ENCODE measurements around the gene CCSER1. TPM values are rescaled to one million over a fixed set of nuclear protein-coding genes. Genes with fewer than 3 reads are reported as not detected.

The CCSER1 gene
- total RNA-seq, 1 donor from 2014 or later: 18.1 TPM

DNA sequence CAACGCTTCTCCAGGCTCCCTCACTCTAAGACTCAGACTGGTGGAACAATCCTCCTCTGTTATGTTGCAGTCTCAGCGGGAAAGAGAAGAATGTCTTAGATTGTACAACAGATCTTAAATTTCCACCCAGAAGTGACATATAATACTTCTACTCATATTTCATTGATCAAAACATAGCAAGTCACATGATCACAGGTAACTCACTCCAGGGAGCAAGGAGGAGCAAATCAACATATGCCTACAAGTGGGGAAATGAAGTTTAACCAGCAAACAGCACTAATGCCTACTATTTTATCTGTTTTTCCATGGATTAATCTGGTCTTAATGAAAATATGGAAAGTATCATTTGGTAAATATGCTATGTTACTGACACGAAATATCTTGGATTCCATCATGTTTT is 819.8 kb downstream of the CCSER1 start:
- no peak for DNase-seq (ENCODE audit: extremely low spot score, unreplicated experiment)
- Mint-ChIP-seq H3K36me3 (no peaks in the 10 kb centered on the region), H3K9me3 (peaks cover 4% of the 10 kb centered on the region), H3K4me3 (no peak overlapping the region), H3K27ac (no peak overlapping the region), H3K4me1 (ENCODE audit: unreplicated experiment) (peaks cover 13% of the 10 kb centered on the region), H3K27me3 (no peaks in the 10 kb centered on the region)
- TF ChIP-seq, protein P1, sequence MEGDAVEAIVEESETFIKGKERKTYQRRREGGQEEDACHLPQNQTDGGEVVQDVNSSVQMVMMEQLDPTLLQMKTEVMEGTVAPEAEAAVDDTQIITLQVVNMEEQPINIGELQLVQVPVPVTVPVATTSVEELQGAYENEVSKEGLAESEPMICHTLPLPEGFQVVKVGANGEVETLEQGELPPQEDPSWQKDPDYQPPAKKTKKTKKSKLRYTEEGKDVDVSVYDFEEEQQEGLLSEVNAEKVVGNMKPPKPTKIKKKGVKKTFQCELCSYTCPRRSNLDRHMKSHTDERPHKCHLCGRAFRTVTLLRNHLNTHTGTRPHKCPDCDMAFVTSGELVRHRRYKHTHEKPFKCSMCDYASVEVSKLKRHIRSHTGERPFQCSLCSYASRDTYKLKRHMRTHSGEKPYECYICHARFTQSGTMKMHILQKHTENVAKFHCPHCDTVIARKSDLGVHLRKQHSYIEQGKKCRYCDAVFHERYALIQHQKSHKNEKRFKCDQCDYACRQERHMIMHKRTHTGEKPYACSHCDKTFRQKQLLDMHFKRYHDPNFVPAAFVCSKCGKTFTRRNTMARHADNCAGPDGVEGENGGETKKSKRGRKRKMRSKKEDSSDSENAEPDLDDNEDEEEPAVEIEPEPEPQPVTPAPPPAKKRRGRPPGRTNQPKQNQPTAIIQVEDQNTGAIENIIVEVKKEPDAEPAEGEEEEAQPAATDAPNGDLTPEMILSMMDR (conservative IDR thresholded peaks at IDR 0.05): no peak

DNA sequence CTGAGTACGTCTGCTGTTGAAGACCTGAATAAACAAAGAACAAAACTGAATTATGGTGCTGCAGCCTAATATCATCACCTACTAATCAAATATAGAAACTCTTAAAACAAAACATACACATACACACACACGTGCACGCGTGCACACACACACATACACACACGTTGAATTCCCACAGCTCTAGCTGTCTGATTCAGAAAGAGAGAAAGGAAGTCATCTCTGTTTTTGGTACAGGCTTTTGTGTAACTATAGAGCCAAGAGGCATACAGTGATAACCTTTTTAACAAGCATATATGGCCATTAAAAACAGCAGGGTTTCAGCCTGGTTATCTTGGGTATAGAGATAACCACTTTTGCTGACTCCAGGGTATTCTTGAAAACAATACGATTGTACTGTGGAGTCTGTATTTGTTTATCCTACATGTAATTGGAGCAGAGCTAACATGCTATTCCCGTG is 823.2 kb downstream of the CCSER1 start:
- no peak overlapping the region for H3K4me3 Mint-ChIP-seq

DNA sequence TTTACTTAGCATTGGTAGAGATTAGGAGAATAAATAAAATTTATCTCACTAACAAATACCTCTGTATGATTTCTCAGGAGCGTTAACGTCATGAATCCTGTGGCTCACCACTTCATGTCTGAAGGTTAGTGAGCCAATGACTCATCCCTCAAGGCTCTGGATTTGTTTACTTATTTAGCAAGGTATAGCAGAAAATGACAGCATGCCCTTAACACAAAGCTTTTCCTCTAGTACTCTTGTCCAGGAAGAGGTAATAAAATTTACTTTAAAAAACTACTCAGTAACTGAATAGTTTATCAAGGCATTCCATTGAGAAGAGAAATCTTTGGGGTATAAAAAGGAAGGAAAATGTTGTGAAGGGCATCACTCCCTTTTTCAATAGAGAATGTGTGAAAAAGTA is 823.8 kb downstream of the CCSER1 start:
- no peaks in the 10 kb centered on the region for H3K9me3 Mint-ChIP-seq
- no peaks in the 10 kb centered on the region for H3K27me3 Mint-ChIP-seq
- no peak overlapping the region for H3K4me3 Mint-ChIP-seq
- no peaks in the 10 kb centered on the region for H3K36me3 Mint-ChIP-seq
- H3K27ac Mint-ChIP-seq: no peak overlapping the region
- H3K4me1 Mint-ChIP-seq (ENCODE audit: unreplicated experiment): peaks cover 13% of the 10 kb centered on the region
- DNase-seq (ENCODE audit: extremely low spot score, unreplicated experiment): no peak
- TF ChIP-seq, protein P1 (conservative IDR thresholded peaks at IDR 0.05): no peak

More for the DNA sequence above, 823.2 kb downstream of the CCSER1 start:
- TF ChIP-seq, protein P1 (conservative IDR thresholded peaks at IDR 0.05): no peak
- no peak for DNase-seq (ENCODE audit: extremely low spot score, unreplicated experiment)
- Mint-ChIP-seq H3K4me1 (ENCODE audit: unreplicated experiment) (peaks cover 13% of the 10 kb centered on the region), H3K9me3 (no peaks in the 10 kb centered on the region), H3K27ac (no peak overlapping the region), H3K27me3 (no peaks in the 10 kb centered on the region), H3K36me3 (no peaks in the 10 kb centered on the region)

DNA sequence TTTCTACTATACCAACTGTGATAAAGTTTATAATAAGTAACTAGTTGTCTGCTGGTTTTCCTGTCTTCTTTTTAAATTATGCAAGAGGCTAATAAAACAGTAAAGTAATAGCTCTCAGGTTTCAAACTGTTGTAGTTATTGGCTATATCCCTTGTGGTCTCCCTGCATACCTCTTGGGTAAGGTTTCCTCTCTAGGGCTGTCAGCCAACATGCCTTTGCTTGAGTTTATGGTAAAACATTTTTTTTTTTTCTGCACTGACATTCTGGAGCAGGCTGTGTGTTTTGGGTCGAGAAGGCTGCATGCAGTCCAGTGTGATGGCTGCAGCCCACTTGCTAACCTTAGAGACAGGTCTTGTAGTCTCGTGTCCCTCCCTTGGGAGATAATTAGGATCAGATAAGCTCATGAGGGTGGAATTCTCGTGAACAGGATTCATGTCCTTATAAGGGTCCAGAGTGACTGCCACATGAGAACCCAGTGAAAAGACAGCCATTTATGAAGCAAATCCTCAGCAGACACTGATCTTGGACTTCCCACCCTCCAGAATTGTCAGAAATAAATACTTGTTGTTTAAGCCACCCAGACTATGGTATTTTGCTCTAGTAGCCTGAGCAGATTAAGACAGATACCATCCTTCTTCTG is 831.2 kb downstream of the CCSER1 start:
- Mint-ChIP-seq H3K27ac (peak overlapping the region; percentile 63), H3K4me1 (ENCODE audit: unreplicated experiment) (peaks cover 9% of the 10 kb centered on the region), H3K36me3 (no peaks in the 10 kb centered on the region), H3K9me3 (peaks cover 5% of the 10 kb centered on the region), H3K4me3 (no peak overlapping the region), H3K27me3 (no peaks in the 10 kb centered on the region)
- TF ChIP-seq, protein P1 (conservative IDR thresholded peaks at IDR 0.05): no peak
- DNase-seq (ENCODE audit: extremely low spot score, unreplicated experiment): no peak

DNA sequence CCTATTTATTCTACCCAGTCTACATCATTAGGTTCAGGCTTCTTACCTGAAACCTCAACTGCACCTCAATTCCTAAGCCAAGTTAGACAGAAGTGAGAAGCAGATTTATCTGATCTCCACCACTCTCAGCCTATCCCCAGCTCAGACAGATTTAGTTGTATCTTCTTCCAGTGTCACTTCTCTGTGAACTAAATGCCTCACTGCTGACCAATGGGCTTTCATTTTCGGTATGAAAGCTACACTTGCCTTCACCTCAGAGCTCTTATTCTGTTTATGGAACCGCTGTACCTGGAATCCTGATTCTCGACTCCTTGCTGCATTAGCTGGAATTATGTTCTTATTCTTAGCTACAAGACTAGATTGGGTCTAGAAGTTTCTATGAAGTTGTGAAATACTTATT is 833.2 kb downstream of the CCSER1 start:
- no peak for DNase-seq (ENCODE audit: extremely low spot score, unreplicated experiment)
- no peaks in the 10 kb centered on the region for H3K36me3 Mint-ChIP-seq

More for the DNA sequence above, 833.2 kb downstream of the CCSER1 start:
- H3K4me3 Mint-ChIP-seq: no peak overlapping the region
- H3K9me3 Mint-ChIP-seq: peaks cover 5% of the 10 kb centered on the region
- no peaks in the 10 kb centered on the region for H3K27me3 Mint-ChIP-seq
- TF ChIP-seq, protein P1 (conservative IDR thresholded peaks at IDR 0.05): no peak
- peaks cover 9% of the 10 kb centered on the region for H3K4me1 Mint-ChIP-seq (ENCODE audit: unreplicated experiment)
- H3K27ac Mint-ChIP-seq: no peak overlapping the region
